Measurements from ENCODE around the gene MAP3K4. TPM values are rescaled to one million over a fixed set of nuclear protein-coding genes. Genes with fewer than 3 reads are reported as not detected.

Gene MAP3K4
- total RNA-seq, 1 donor: 17.2 TPM

DNA sequence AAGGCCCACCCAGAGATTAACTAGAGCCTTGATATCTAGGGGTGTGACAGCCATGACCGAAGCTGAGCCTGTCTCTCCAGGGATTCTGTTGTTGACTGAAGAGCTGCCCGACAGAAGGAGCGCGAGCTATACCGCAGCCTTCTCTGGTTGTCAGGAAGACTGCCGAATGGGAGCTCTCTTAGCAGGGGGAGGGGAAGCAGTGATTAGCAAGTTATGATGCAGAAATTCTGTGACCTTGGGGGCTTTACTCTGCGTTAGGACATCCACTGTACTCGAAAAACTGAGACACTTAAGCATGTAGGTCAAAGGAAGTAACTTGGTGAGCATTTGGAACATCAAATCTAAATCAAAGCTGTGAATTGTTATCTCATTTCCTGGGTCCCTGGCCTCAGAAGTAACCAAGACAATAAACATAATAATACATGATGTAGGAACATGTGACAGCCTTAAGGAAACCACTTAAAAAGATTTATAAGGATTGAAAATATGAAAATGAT lies 84.7 kb downstream of the MAP3K4 start:
- no peak for DNase-seq (ENCODE audit: low read depth in 2 of 3, low spot score in 2 of 3)

DNA sequence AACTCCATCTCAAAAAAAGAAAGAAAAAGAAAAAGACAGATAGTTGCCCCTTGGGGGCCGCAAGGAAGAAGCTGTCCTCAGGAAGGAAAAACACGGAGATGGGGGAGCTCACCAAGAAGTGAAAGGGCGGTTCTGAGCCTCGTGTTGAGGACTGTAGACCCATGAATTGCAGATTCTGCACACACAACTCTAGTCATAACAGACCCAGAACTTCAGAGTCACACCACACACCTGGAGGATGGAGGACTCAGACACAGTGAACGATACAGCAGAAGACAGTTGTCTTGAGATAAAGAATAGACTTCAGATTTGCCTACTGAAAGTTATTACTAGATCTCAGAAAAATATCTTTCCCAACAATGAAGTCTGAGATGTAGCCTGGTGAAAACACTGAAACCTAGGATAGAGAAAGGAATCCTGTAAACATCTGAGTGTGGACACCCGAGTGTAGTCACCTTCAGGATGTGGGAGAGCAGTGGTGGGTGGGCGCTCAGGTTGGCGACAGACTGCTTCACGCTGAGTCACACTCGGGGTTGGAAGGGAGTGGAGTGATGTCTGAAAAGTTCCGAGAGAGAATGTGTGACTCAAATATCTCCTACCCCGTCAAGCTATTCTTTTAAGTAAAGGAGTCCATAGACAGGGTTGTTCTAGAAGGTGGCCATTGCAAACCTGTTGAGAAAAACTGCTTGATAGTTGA lies 88.1 kb downstream of the MAP3K4 start:
- no peak for DNase-seq (ENCODE audit: low read depth in 2 of 3, low spot score in 2 of 3)

DNA sequence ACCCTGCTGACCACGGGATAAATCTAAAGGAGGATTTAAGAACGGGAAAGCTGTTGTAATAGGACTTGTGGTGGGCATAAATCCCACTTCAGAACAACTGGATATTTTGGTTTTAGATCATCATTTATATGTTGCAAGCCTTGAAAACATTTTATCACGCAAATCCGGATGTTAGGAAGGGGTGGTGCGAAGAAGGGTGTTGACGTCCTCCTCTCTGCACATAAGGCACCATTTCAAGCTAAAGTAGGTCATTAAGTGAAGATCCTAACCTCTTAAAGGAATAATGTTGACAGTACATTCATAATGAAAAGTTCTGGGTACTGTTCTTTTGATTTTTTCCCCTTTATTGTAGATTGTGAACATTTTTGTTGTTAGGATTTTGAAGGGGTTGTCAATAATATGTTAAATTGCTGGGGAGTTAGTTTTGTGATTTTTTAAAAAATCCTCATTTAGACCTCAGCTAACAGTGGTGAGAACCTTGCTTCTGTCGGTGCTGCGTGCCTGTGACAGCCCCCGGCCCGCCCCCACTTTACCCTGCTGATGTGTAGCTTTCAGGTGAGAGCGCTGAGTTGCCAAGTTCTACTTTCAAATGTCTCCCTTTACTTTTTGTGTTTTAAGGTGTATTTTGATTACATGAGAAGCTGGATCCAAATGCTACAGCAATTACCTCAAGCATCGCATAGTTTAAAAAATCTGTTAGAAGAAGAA lies 88.8 kb downstream of the MAP3K4 start:
- no peak for DNase-seq (ENCODE audit: low read depth in 2 of 3, low spot score in 2 of 3)

DNA sequence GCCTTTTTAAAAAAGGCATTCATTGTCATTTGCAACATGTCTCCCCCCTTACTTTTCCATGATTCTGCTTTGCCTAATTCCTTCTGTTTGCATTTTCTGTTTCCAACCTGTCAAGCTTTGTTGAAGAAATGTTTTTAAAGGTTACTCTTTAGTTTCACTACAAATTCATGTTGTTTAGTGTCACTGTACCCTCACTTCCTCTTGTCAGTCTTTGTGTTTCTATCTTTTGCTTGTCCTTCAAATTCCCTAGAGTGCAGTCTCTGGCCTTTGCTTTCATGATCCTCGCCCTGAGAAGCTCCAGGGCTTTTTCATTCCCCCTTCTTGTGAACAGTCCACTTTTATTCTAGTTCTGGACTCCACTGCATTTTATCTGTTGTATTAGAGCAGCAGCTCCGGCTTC lies 90.6 kb downstream of the MAP3K4 start:
- DNase-seq (ENCODE audit: low read depth in 2 of 3, low spot score in 2 of 3): no peak

DNA sequence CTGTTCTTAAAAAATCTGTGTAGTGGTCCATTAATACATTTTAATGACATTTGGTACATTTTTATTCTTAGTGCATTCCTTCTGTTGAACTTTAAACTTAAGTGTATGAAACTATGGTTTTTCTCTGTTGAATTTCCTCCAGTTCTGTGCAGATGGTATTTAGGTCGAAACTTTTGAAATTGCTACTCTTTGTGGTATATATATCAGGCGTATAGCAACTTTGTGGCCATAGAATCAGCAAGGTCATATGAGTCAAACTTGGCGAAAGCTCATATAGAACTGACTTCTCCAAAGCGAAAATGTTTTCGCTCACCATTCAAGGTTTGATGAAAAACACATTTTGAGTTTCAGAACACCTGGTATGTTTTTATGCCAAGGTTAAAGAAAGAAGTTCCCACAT lies 93.7 kb downstream of the MAP3K4 start:
- no peak for DNase-seq (ENCODE audit: low read depth in 2 of 3, low spot score in 2 of 3)

DNA sequence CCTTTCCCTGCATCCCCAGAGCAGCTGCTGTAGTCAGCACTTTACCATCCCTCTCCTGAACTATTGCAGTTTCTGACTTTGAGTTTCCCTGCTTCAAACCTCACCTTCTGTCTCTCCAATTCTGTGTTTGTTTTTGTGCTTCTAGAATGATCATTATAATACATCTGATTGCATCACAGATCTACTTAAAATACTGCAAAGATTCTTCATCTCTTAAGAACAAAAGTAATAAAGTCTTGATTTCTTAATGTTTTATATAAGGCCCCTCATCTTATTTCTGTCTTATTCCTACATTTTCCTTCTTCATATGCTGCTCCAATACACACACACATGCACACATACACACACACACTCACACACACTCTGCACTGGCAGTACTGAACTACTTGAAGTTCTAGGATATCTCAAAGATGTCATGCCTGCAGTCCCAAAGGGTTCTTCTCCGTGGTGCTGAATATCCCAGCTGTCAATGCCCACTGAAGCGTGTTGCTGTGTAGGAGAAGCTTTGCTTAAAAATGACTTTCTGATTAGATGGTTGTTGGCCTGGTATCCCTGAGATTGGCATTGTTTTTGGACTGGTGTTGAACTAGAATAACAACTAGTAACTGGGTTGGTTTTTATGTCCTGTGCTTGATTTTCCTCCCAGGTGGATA lies 97.2 kb downstream of the MAP3K4 start:
- DNase-seq (ENCODE audit: low read depth in 2 of 3, low spot score in 2 of 3): no peak

DNA sequence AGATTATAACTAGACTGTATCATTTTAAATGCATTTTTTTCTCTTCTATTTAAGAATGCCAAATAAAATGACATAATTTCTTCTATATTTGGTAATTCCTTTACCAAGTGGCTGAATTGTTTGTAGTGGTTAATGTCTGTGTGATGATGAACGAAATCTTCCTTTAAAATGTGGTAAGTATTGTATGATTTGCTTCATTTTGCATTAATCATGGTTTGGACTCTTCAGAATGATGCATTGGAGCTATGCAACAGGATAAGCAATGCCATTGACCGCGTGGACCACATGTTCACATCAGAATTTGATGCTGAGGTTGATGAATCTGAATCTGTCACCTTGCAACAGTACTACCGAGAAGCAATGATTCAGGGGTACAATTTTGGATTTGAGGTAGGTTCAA lies 99.6 kb downstream of the MAP3K4 start:
- no peak for DNase-seq (ENCODE audit: low read depth in 2 of 3, low spot score in 2 of 3)

DNA sequence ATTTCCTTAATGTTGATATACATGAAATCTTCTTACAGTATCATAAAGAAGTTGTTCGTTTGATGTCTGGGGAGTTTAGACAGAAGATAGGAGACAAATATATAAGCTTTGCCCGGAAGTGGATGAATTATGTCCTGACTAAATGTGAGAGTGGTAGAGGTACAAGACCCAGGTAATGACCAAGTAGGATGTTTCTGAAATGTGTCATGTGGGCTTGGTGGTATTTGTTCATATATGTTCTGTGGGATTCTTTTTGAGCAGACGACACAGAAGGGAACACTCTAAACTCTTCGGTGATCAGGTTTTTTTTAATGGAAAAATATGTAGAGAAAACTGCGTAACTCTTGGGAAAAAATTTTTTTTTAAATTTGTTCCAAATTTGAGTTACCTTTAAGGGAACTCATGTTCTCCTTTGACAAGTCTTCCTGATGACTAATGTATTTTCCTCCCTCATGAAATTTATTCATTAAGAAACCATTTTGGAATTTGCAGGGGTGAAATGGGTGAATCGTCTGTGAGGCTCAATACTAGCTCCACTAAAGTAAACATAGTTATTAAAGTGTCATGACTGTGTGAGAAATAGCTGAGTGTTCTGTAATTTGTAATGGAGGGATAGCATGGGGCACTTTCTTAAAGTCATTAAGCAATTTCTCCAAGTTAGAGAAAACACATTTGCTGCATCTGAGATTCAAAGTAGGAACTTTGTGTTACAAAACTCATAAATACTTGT lies 100.6 kb downstream of the MAP3K4 start:
- no peak for DNase-seq (ENCODE audit: low read depth in 2 of 3, low spot score in 2 of 3)

DNA sequence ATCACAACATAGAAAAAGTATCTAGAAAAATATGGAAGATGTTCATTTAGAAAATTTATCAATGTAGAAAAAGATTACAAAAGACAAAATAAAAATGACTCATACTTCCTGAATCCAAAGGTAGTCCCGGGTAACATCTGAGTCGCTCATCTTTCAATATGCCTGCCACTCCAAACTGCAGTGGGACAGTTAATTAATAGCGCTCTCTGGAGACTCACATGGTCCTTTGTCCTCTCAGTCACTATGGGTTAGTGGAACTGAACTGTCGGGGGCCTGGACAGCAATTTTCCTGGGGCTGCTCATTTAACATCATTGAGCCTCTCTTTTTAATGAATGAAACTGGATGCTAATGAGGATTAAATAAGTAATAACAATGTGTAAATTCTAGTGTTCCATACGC lies 103.4 kb downstream of the MAP3K4 start:
- no peak for DNase-seq (ENCODE audit: low read depth in 2 of 3, low spot score in 2 of 3)

DNA sequence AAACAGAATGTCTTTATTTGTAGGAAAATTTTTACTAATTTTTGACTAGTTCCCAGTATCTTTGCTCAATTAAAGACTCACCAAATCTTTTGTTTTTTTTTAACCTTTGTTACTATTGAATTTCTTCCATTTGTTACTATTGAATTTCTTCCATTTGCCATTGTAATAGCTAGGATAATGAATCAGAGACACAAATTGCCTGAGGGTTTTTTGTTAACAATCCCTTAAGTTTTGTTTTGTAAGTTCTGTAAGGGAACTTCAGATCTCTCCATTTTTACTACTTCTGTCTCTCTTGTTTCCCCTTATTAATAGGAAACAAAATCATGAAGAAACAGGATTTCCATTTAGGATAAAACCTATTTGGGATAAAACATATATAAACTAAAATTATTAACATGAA lies 104.3 kb downstream of the MAP3K4 start:
- DNase-seq (ENCODE audit: low read depth in 2 of 3, low spot score in 2 of 3): no peak

DNA sequence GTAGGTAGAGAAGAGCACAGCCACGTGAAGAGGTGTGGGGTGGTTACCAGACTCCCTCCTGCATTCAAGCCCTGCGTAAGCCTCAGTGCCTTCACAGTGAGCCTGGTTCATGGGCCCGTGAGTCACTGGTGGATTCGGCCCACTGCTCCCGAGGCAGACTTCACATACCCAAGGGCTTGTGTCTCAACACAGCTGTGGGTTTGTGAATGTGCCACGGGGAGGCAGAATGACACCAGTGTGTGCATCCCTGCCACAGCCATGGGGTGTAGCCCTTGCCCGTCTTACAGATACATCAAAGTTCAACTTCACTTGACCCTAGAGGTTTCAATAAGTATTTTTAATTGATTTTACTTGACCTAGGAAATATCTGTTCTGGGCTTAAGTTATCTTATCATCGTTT lies 108.5 kb downstream of the MAP3K4 start:
- no peak for DNase-seq (ENCODE audit: low read depth in 2 of 3, low spot score in 2 of 3)

DNA sequence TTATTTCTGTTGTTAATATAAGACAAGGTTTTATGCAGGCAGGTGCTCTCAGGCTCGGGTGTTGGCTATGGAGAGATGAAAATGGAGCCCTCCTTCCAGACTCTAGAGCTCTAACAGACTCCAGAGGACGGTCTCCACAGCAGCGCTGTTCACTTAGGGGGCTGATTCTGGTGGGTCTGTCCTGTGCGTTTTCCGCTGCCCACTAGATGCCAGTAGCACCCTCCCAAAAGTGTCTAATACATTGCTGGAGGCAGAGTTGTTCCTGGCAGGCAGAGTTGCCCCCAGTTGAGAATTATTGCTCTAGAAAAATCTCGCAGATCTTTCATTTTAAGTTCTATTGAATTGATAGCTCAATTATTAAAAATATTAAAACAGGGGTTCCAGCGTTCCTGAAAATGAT lies 109.9 kb downstream of the MAP3K4 start:
- peak in 2 of 3 donors; percentile 17 to 46 for DNase-seq (ENCODE audit: low read depth in 2 of 3, low spot score in 2 of 3)

DNA sequence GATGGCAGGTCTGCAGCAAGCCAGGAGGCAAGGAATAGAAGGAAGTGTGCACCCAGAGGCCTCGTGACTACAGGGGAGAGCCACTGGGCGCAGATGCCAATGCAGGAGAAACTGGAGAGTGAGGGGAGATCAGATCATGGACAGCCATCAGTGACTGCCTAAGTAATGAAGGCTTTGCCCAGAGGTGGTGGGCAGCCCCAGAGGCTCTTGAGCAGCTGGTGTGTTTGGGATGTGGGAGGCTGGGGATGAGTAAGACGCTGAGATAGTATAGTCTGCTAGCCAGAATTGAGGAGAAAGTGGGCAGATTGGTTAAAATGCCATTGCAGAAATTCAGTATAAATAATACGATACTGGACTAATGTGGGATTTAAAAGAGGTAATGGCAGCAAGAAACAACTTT lies 111.9 kb downstream of the MAP3K4 start:
- DNase-seq (ENCODE audit: low read depth in 2 of 3, low spot score in 2 of 3): no peak

DNA sequence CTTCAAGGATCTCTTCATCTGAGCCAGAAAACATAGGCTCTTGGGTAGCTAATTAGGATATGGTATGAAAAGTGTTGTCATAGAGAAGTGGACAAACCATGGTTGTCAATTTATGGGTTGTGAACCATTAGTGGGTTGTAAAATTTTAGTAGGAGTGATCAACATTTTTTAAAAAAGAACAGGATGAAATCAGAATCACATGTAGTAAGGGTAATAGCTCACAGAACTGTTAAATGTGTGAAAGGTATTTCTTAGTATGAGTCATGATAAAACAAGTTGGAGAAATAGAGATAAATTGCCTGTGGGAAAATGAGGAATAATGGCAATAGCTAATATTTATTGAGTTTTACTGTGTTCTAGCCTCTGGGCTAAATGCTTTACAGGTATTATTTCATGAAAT lies 113.4 kb downstream of the MAP3K4 start:
- no peak for DNase-seq (ENCODE audit: low read depth in 2 of 3, low spot score in 2 of 3)

DNA sequence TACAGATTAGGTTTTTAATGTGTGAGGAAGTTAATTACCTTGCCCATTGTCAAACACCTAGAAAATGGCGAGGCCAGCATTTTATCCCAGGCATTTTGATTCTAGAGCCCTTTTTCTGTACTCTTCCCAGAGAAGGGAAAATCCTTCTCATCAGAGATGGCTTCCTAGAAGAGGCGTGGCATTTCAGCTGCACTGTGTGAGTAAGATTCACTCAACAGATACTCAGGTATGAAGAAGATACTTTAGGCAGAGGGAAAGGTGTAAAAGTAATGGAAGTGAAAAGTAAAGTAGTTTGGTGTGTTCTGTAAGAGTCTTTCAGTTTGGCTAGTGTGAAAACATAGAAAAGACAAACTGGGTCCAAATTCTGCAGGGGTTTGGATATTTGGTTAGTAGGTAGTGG lies 113.8 kb downstream of the MAP3K4 start:
- DNase-seq (ENCODE audit: low read depth in 2 of 3, low spot score in 2 of 3): no peak

DNA sequence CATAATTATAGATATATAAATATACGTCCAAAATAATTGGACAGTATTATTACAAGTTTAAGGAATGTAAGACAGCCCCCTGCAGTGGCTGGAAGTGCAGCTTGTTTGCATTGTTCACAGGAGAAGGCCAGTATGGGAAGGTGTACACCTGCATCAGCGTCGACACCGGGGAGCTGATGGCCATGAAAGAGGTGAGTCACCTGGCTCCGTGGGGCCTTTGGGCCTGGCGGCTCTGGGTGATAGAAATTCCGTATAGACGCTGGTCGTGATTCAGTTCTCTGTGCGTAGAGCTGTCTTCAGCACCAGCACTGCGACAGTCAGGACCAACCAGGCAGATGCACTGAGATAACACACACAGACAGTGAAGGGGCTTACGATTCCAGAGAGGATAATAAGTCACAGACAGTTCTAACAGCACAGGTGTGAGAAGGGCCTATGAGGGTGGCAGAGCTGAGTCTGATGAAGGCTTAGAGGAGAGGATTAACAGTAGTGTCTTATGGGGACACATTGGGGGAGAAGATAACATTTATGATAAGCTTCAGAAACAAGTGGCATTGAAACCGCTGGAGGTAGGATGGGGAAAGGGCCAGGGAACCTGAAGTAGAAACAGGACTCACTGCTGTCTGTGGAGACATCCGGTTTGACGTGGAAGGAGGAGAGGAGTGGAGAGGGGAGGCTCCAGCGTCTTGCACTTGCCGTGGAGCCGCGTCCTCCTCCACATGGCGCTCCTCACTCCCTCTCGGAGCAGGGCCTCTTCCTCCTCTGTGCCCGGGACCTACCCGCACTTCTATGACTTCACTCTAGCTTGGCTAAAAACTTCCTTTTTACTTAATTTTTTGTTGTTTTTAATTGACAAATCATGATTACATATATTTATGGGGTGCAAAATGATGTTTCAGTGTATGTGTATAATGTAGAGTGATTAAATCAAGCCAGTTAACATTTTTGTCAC lies 116.5 kb downstream of the MAP3K4 start:
- no peak for DNase-seq (ENCODE audit: low read depth in 2 of 3, low spot score in 2 of 3)

DNA sequence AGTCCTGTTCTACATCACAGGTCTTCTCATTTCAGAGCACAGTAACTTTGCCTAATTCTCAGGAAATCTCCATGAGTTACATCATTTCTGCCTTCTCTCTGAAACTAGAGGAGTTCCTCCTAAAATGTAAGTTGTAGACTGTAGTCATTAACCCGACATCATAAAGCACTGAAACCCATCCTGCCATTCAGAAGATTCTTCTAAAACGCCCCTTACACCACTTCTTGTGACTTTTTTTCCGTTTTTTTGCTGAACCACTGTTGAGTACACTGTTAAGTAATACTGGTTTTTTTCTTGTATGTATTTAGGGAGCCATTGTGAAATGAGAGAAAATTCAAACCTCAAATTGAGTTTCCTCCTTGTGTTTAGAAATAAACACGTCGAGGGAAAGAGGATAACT lies 117.3 kb downstream of the MAP3K4 start:
- DNase-seq (ENCODE audit: low read depth in 2 of 3, low spot score in 2 of 3): no peak

DNA sequence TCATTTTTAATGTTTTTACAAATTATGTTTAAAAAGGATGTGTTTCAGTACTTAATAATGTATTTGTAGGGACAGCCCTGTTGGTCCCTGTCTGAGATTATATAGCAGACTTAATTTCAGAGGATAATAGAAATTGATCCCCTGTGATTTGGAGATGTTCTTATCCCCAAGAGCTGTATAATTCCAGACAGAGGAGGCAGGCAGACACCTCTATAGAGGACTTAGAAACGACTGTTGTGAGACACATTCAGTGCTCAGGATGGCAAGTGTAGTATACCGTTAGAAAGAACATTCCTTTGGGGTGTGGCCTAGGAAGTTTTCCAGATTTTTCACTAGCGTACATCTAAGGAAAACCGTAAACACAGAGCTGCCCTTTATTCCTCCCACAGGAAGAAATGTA lies 117.8 kb downstream of the MAP3K4 start:
- DNase-seq (ENCODE audit: low read depth in 2 of 3, low spot score in 2 of 3): no peak

DNA sequence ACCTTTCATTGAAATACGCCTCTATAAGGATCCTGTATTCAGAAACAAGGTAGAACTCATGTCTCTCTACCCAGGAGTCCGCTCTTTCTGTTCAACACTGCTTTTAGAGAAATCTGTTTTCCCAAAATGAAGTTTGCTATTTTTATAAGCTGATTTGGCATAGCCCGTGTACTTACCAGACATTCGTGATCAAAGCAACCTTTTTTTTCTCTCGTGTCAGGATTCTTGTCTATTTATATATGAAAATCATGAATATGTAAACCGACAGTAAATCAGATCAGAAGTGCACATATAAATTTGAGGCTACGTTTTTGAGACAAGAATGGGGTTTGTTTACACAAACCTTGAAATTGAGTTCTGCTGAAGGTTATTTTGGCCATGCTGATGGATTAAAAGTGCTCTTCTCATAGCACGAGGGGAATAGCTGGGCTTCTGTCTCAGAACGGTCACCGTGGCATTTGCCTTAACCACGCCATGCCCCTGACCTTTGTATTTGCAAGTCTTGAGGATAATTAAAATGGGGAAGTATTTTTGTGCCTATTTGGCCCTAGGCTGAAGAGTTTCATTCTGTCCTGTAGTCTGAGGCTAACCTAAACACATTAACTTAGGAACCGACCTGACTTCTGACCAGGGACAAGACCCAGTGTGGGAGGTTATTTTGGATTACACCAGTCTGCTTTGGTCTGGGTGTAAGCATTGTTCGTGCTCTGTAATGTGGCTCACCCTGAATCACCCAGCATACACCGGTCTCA lies 118.6 kb downstream of the MAP3K4 start:
- no peak for DNase-seq (ENCODE audit: low read depth in 2 of 3, low spot score in 2 of 3)
